Smooth muscle cell (in vitro differentiated cells): ENCODE data around the gene PPP2R5B. TPM values are rescaled to one million over a fixed set of nuclear protein-coding genes. Genes with fewer than 3 reads are reported as not detected.
A peak's percentile ranks its signal among the peaks of the same experiment; 100 is the strongest.

ENCODE experiments used
- DNase-seq: peaks from one replicate; lab custom pipeline; 2025; ENCODE audit not compliant: unreplicated experiment; lab: John Stamatoyannopoulos, UW
- H2AFZ ChIP-seq: fragments of 200-600 bp; sonication (generic); 2 replicates; pipeline ENCODE4 v1.6.0; 2016; ENCODE audit warnings: antibody characterized with exemption, low read depth, mild to moderate bottlenecking
- H3F3A ChIP-seq: fragments of 200-600 bp; sonication (generic); 2 replicates; pipeline ENCODE4 v1.6.0; 2017; ENCODE audit warnings: antibody characterized with exemption, low read depth
- H3K27ac ChIP-seq: fragments of 200-600 bp; sonication (generic); 2 replicates; pipeline ENCODE4 v1.5.1; 2016; ENCODE audit warnings: low read depth, mild to moderate bottlenecking
- H3K27me3 ChIP-seq: fragments of 200-600 bp; sonication (generic); 2 replicates; pipeline ENCODE4 v1.6.1; 2016; ENCODE audit warnings: low read depth, mild to moderate bottlenecking
- H3K36me3 ChIP-seq: fragments of 200-600 bp; sonication (generic); 2 replicates; pipeline ENCODE4 v1.5.1; 2016; ENCODE audit warnings: low read depth
- H3K4me1 ChIP-seq: fragments of 200-600 bp; sonication (generic); 2 replicates; pipeline ENCODE4 v1.5.1; 2016; ENCODE audit warnings: low read depth
- H3K4me2 ChIP-seq: fragments of 200-600 bp; sonication (generic); 2 replicates; pipeline ENCODE4 v1.6.0; 2016; ENCODE audit warnings: mild to moderate bottlenecking
- H3K4me3 ChIP-seq: fragments of 200-600 bp; sonication (generic); 2 replicates; pipeline ENCODE4 v1.5.1; 2016; ENCODE audit warnings: mild to moderate bottlenecking
- H3K79me2 ChIP-seq: fragments of 200-600 bp; sonication (generic); 2 replicates; pipeline ENCODE4 v1.6.0; 2016; ENCODE audit warnings: low read depth, mild to moderate bottlenecking
- H3K9ac ChIP-seq: fragments of 200-600 bp; sonication (generic); 2 replicates; pipeline ENCODE4 v1.6.0; 2016; ENCODE audit warnings: low read depth
- H3K9me3 ChIP-seq: fragments of 200-600 bp; sonication (generic); replicated peaks from 2 replicates; pipeline ENCODE4 v1.5.1; 2016; ENCODE audit warnings: low read depth
- H4K20me1 ChIP-seq: fragments of 200-600 bp; sonication (generic); 2 replicates; pipeline ENCODE4 v1.6.0; 2016; ENCODE audit warnings: low read depth
- WGBS: methylation state at CpG from one replicate; pipeline ENCODE4 v1.1.7; 2016; ENCODE audit warnings: low lambda C conversion rate; 5-methylcytosine and 5-hydroxymethylcytosine counted together
- polyA plus RNA-seq: library from polyadenylated mRNA; unstranded; fragments of >200 nt; fragmentation: Nextera tagmentation; extraction: Ambion mirVana; gene quantifications from 2 replicates; pipeline ENCODE4 v1.2.1, GENCODE V29; 2016
- total RNA-seq: library from RNA; depleted of rRNA; stranded (reverse); fragments of >200 nt; gene quantifications from 2 replicates; pipeline ENCODE4 v1.2.3, GENCODE V29; 2014
- TF ChIP-seq, protein P1 (sequence below): fragments of 200-600 bp; sonication (generic); IDR thresholded peaks from 2 replicates; pipeline ENCODE4 v1.5.1; 2017; ENCODE audit warnings: borderline replicate concordance, mild to moderate bottlenecking, antibody characterized with exemption; ENCODE audit not compliant: insufficient read depth, poor library complexity, severe bottlenecking

The PPP2R5B gene
- total RNA-seq (14.9 and 20.7 TPM in 2 replicates), polyA plus RNA-seq (32.7 and 36.6 TPM in 2 replicates)

GRCh38 chr11:64923944-64924909, at the start of gene PPP2R5B:
TSS of gene PPP2R5B (plus strand) at chr11:64924689. CDS start at chr11:64925735, 1,046 bp downstream.
- Histone ChIP-seq H3F3A (no peaks in the 10 kb centered on the region), H3K9ac (peak within 1 kb of the TSS; percentile 86), H3K4me2 (peak within 1 kb of the TSS; percentile 98), H3K36me3 (no peaks in the 10 kb centered on the region), H3K27ac (peak within 1 kb of the TSS; percentile 72), H3K4me1 (peaks cover 7% of the 10 kb centered on the region), H4K20me1 (no peaks in the 10 kb centered on the region), H3K79me2 (peaks cover 3% of the 10 kb centered on the region), H3K27me3 (no peaks in the 10 kb centered on the region), H3K4me3 (peak within 1 kb of the TSS; percentile 82), H3K9me3 (no peaks in the 10 kb centered on the region), H2AFZ (peak within 1 kb of the TSS; percentile 95)
- DNase-seq: peak; percentile 73
- TF ChIP-seq, protein P1, sequence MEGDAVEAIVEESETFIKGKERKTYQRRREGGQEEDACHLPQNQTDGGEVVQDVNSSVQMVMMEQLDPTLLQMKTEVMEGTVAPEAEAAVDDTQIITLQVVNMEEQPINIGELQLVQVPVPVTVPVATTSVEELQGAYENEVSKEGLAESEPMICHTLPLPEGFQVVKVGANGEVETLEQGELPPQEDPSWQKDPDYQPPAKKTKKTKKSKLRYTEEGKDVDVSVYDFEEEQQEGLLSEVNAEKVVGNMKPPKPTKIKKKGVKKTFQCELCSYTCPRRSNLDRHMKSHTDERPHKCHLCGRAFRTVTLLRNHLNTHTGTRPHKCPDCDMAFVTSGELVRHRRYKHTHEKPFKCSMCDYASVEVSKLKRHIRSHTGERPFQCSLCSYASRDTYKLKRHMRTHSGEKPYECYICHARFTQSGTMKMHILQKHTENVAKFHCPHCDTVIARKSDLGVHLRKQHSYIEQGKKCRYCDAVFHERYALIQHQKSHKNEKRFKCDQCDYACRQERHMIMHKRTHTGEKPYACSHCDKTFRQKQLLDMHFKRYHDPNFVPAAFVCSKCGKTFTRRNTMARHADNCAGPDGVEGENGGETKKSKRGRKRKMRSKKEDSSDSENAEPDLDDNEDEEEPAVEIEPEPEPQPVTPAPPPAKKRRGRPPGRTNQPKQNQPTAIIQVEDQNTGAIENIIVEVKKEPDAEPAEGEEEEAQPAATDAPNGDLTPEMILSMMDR: no peak
- WGBS: under 1% methylated on average over 46 of the region's 47 CpGs

DNA sequence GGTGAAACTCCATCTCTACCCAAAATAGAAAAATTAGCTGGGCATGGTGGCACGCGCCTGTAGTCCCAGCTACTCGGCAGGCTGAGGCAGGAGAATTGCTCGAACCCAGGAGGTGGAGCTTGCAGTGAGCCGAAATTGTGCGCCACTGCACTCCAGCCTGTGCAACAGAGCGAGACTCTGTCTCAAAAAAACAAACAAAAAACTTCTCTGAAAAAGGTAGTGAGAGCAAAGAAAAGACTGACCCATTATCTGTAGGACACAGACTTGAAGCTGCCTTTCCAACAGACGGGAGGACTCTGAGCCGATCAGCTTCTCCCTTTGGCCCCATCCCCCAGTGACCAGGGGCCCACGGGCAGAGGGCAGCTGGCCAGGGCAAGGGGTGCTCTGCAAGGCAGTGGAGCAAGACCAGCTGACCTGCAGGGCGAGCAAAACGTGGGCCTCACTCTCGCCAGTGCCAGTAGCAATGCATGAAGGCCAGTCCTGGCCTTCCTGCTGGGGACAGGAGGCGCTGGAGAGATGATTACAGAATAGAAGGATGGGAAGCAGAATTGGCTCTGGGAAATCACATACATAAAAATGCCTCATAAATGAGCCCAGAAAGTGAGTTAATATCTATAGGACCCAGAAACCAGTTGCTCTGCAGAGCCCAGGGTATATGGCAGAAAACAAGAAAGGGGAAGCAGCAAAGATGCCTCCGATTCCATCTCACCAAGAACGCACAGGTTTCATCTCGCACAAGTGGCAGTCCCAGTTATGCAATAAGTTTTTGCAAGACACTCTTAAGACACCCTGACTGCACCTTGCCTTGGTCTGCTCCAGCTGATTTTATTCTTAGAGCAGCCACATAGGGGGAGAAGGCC, 48.9 kb upstream of the PPP2R5B start:
- H3K27ac ChIP-seq: peak overlapping the region; percentile 70

GRCh38 chr11:64876229-64876750, 48.2 kb upstream of the PPP2R5B start:
- peaks cover 16% of the 10 kb centered on the region for H3K4me1 ChIP-seq
- H3K4me3 ChIP-seq: peak overlapping the region; percentile 83
- DNase-seq: no peak
- no peak overlapping the region for H2AFZ ChIP-seq
- TF ChIP-seq, protein P1: no peak
- H3K4me2 ChIP-seq: peak overlapping the region; percentile 99
- peaks cover 4% of the 10 kb centered on the region for H3F3A ChIP-seq
- peaks cover 67% of the 10 kb centered on the region for H3K79me2 ChIP-seq
- H3K27me3 ChIP-seq: no peaks in the 10 kb centered on the region
- H4K20me1 ChIP-seq: peaks cover 60% of the 10 kb centered on the region
- WGBS: 72% methylated on average over 11 of the region's 11 CpGs
- peak overlapping the region; percentile 23 for H3K9ac ChIP-seq
- no peaks in the 10 kb centered on the region for H3K36me3 ChIP-seq
- H3K27ac ChIP-seq: peak overlapping the region; percentile 70
- H3K9me3 ChIP-seq: no peaks in the 10 kb centered on the region

More for the DNA sequence above, 48.9 kb upstream of the PPP2R5B start:
- H3K79me2 ChIP-seq: peaks cover 73% of the 10 kb centered on the region
- H3F3A ChIP-seq: peaks cover 9% of the 10 kb centered on the region
- H3K27me3 ChIP-seq: no peaks in the 10 kb centered on the region
- peak overlapping the region; percentile 83 for H3K4me3 ChIP-seq
- H4K20me1 ChIP-seq: peaks cover 67% of the 10 kb centered on the region
- H3K9ac ChIP-seq: no peak overlapping the region
- peak overlapping the region; percentile 99 for H3K4me2 ChIP-seq
- 89% methylated on average over 17 of the region's 17 CpGs for WGBS
- H3K4me1 ChIP-seq: peaks cover 23% of the 10 kb centered on the region
- H3K36me3 ChIP-seq: no peaks in the 10 kb centered on the region
- DNase-seq: no peak
- TF ChIP-seq, protein P1: no peak
- no peak overlapping the region for H2AFZ ChIP-seq
- H3K9me3 ChIP-seq: no peaks in the 10 kb centered on the region
